ENCODE results near the gene BAHD1. TPM values are rescaled to one million over a fixed set of nuclear protein-coding genes. Genes with fewer than 3 reads are reported as not detected.
A peak's percentile ranks its signal among the peaks of the same experiment; 100 is the strongest.

Gene BAHD1
- total RNA-seq, 4 donors from 2014 or later, result 12.3 to 25.5 (median 16.2) TPM

GRCh38 chr15:40399370-40399769, 41.4 kb upstream of the BAHD1 start:
- peaks cover 0 to 3% (median 0%) of the 10 kb centered on the region in 3 donors for H3K36me3 ChIP-seq
- no peak for DNase-seq (ENCODE audit: low spot score in 2 of 2)
- no peak for TF ChIP-seq POLR2A (IDR thresholded peaks at IDR 0.05)
- TF ChIP-seq CTCF (IDR thresholded peaks at IDR 0.05), result no peak
- no peak for TF ChIP-seq EP300 (IDR thresholded peaks at IDR 0.05)
- H3K27ac ChIP-seq, result no peak overlapping the region
- H3K4me1 ChIP-seq, result no peaks in the 10 kb centered on the region
- no peaks in the 10 kb centered on the region for H3K9me3 ChIP-seq
- H3K4me3 ChIP-seq, result no peak overlapping the region
- H3K27me3 ChIP-seq, result no peaks in the 10 kb centered on the region
- WGBS, 2 donors, result 78 to 79% methylated on average over 7 of the region's 7 CpGs

- H3K4me3 ChIP-seq, result peak within 1 kb of the TSS; percentile 65 to 82 (median 70)
- H3K27ac ChIP-seq, result peak within 1 kb of the TSS; percentile 45 to 85 (median 75)
- peak; percentile 89 to 91 for DNase-seq (ENCODE audit: low spot score in 2 of 2)
- H3K9me3 ChIP-seq, result no peaks in the 10 kb centered on the region
- 2% methylated on average over 23 to 52 of the region's 54 CpGs for whole genome bisulfite sequencing, 2 donors
- peaks cover 0 to 36% (median 5%) of the 10 kb centered on the region in 3 donors for H3K36me3 ChIP-seq
- TF ChIP-seq POLR2A (IDR thresholded peaks at IDR 0.05), result peak in 1 of 2 donors; percentile 81
- TF ChIP-seq EP300 (IDR thresholded peaks at IDR 0.05), result peak in 1 of 2 donors; percentile 86
- TF ChIP-seq CTCF (IDR thresholded peaks at IDR 0.05), result no peak
- H3K4me1 ChIP-seq, result peaks cover 0 to 26% (median 16%) of the 10 kb centered on the region in 4 donors
- H3K27me3 ChIP-seq, result no peaks in the 10 kb centered on the region
These were observed 35.0 kb upstream of the BAHD1 start, which contains the start of gene IVD for GRCh38 chr15:40405501-40406381. TSS of gene IVD (plus strand) at chr15:40405795. CDS start at chr15:40405828, 33 bp downstream.

- Histone ChIP-seq H3K4me3 (no peak overlapping the region), H3K9me3 (no peaks in the 10 kb centered on the region), H3K4me1 (peaks cover 0 to 26% (median 16%) of the 10 kb centered on the region in 4 donors), H3K27me3 (no peaks in the 10 kb centered on the region), H3K27ac (peak overlapping the region in 1 of 4 donors; percentile 13), H3K36me3 (peaks cover 0 to 53% (median 9%) of the 10 kb centered on the region in 3 donors)
- no peak for DNase-seq (ENCODE audit: low spot score in 2 of 2)
- TF ChIP-seq CTCF (IDR thresholded peaks at IDR 0.05) (no peak), EP300 (IDR thresholded peaks at IDR 0.05) (no peak), POLR2A (IDR thresholded peaks at IDR 0.05) (no peak)
- WGBS, 2 donors, result 58 to 61% methylated on average over 8 of the region's 8 CpGs
These were observed 33.3 kb upstream of the BAHD1 start for GRCh38 chr15:40407330-40407990.

- Histone ChIP-seq H3K9me3 (no peaks in the 10 kb centered on the region), H3K27me3 (no peaks in the 10 kb centered on the region), H3K4me3 (no peak overlapping the region), H3K27ac (no peak overlapping the region), H3K4me1 (peaks cover 0 to 26% (median 16%) of the 10 kb centered on the region in 4 donors), H3K36me3 (peaks cover 3 to 72% (median 9%) of the 10 kb centered on the region in 3 donors)
- no peak for TF ChIP-seq EP300 (IDR thresholded peaks at IDR 0.05)
- TF ChIP-seq CTCF (IDR thresholded peaks at IDR 0.05), result no peak
- TF ChIP-seq POLR2A (IDR thresholded peaks at IDR 0.05), result no peak
- no peak for DNase-seq (ENCODE audit: low spot score in 2 of 2)
- 81 to 88% methylated on average over 3 of the region's 3 CpGs for WGBS, 2 donors
These were observed 31.4 kb upstream of the BAHD1 start for GRCh38 chr15:40409366-40409765.
